Measurements from ENCODE around the gene FGF10.

- TF ChIP-seq EZH2 (IDR thresholded peaks at IDR 0.05; ENCODE audit: low read length, missing control alignments) (no peak), CTCF (conservative IDR thresholded peaks at IDR 0.05 in 1 of 2, IDR thresholded peaks at IDR 0.05 in 1 of 2; ENCODE audit: low read depth in 1 of 2, low read length in 2 of 2) (no peak)
Observed at GRCh38 chr5:44377057-44377456, 12.2 kb downstream of the FGF10 start.

All from fibroblast of lung (primary cell).